Measurements from ENCODE around the gene EPHB6. TPM values are rescaled to one million over a fixed set of nuclear protein-coding genes. Genes with fewer than 3 reads are reported as not detected.

The EPHB6 gene
- total RNA-seq, 1 donor from 2014 or later, result 4.4 TPM

GRCh38 chr7:142894112-142894984, 39.5 kb downstream of the EPHB6 start:
- intact Hi-C loops (cut with micrococcal nuclease), result no loop called here

- intact Hi-C loops (cut with micrococcal nuclease), result no loop called here
These were observed 40.2 kb downstream of the EPHB6 start for GRCh38 chr7:142894985-142895593.

- intact Hi-C loops (cut with micrococcal nuclease), result no loop called here
These were observed 41.3 kb downstream of the EPHB6 start for GRCh38 chr7:142896151-142896550.

GRCh38 chr7:142896741-142897379, 42.0 kb downstream of the EPHB6 start:
- intact Hi-C loops (cut with micrococcal nuclease), result no loop called here

- intact Hi-C loops (cut with micrococcal nuclease), result no loop called here
These were observed 42.8 kb downstream of the EPHB6 start for GRCh38 chr7:142897691-142898090.

GRCh38 chr7:142898377-142899170, 43.7 kb downstream of the EPHB6 start:
- intact Hi-C loops (cut with micrococcal nuclease), result no loop called here

- intact Hi-C loops (cut with micrococcal nuclease), result no loop called here
These were observed 44.8 kb downstream of the EPHB6 start for GRCh38 chr7:142899661-142900060.

- intact Hi-C loops (cut with micrococcal nuclease), result no loop called here
These were observed 46.8 kb downstream of the EPHB6 start for GRCh38 chr7:142901426-142902259.

GRCh38 chr7:142904128-142904527, 49.3 kb downstream of the EPHB6 start:
- intact Hi-C loops (cut with micrococcal nuclease), result no loop called here

- intact Hi-C loops (cut with micrococcal nuclease), result no loop called here
These were observed 50.9 kb downstream of the EPHB6 start for GRCh38 chr7:142905759-142906158.

GRCh38 chr7:142906643-142907042, 51.8 kb downstream of the EPHB6 start:
- intact Hi-C loops (cut with micrococcal nuclease), result no loop called here

- intact Hi-C loops (cut with micrococcal nuclease), result no loop called here
These were observed 53.4 kb downstream of the EPHB6 start for GRCh38 chr7:142908290-142908689.

- intact Hi-C loops (cut with micrococcal nuclease), result no loop called here
These were observed 54.3 kb downstream of the EPHB6 start for GRCh38 chr7:142908921-142909890.

GRCh38 chr7:142910031-142910433, 55.2 kb downstream of the EPHB6 start:
- intact Hi-C loops (cut with micrococcal nuclease), result no loop called here

- intact Hi-C loops (cut with micrococcal nuclease), result no loop called here
These were observed 55.6 kb downstream of the EPHB6 start for GRCh38 chr7:142910481-142910880.

GRCh38 chr7:142913051-142913450, 58.2 kb downstream of the EPHB6 start:
- intact Hi-C loops (cut with micrococcal nuclease), result no loop called here

- intact Hi-C loops (cut with micrococcal nuclease), result no loop called here
These were observed 58.7 kb downstream of the EPHB6 start for GRCh38 chr7:142913566-142913965.

GRCh38 chr7:142914121-142914520, 59.2 kb downstream of the EPHB6 start:
- intact Hi-C loops (cut with micrococcal nuclease), result no loop called here

- intact Hi-C loops (cut with micrococcal nuclease), result no loop called here
These were observed 60.4 kb downstream of the EPHB6 start for GRCh38 chr7:142915315-142915714.

Measured in T-helper 2 cell treated with Interferon-gamma antibody and Interleukin-4, amounts not matched to agents 100 ng/mL and 5 ng/mL, for 36 hours (primary cell).